Testis (tissue), 3 donors: ENCODE data around the gene IRX3. TPM values are rescaled to one million over a fixed set of nuclear protein-coding genes. Genes with fewer than 3 reads are reported as not detected.

Experiments used
- DNase-seq: peaks from one replicate; pipeline ENCODE4 v3.0.0-alpha.2; 2019
- H3K27ac ChIP-seq, 2 donors: fragments of 200-600 bp; sonication (generic); one replicate each; pipeline ENCODE4 v1.5.1; 2019
- H3K27me3 ChIP-seq: fragments of 200-600 bp; sonication (generic); one replicate; pipeline ENCODE4 v1.5.1; 2019
- H3K36me3 ChIP-seq: fragments of 200-600 bp; sonication (generic); one replicate; pipeline ENCODE4 v1.5.1; 2017; ENCODE audit warnings: low read depth; ENCODE audit errors: missing control alignments
- H3K4me1 ChIP-seq: fragments of 200-600 bp; sonication (generic); one replicate; pipeline ENCODE4 v1.5.1; 2019
- H3K4me3 ChIP-seq, 2 donors: fragments of 200-600 bp; sonication (generic); one replicate each; pipeline ENCODE4 v1.5.1; 2017 to 2019
- H3K9me3 ChIP-seq: fragments of 200-600 bp; sonication (generic); one replicate; pipeline ENCODE4 v1.5.1; 2017
- POLR2A ChIP-seq: fragments of 450-650 bp; IDR thresholded peaks from one replicate; pipeline ENCODE4 v1.6.1; 2017; ENCODE audit warnings: antibody characterized with exemption, mild to moderate bottlenecking, moderate library complexity
- WGBS, 2 donors: methylation state at CpG; one replicate each; pipeline ENCODE4 v1.1.5; 2018; 5-methylcytosine and 5-hydroxymethylcytosine counted together
- intact Hi-C: fragments of 100-400 bp; cut with DNase I; formaldehyde crosslinking; loops from one replicate; pipeline ENCODE4 v1.15.1; 2023; ENCODE audit warnings: low total_unique reads
- polyA plus RNA-seq: library from polyadenylated mRNA; stranded (reverse); fragments of 350-450 nt; fragmentation: Illumina TruSeq; extraction: RNeasy Lipid Tissue Mini Kit (QIAGEN cat#74804); gene quantifications from one replicate; pipeline ENCODE4 v1.2.3, GENCODE V29; 2014; ENCODE audit warnings: low read depth, low replicate concordance; ENCODE audit not compliant: insufficient read depth
- total RNA-seq, 2 donors: library from RNA; depleted of rRNA; stranded (reverse); fragments of >200 nt; gene quantifications; one replicate each; pipeline ENCODE4 v1.2.3, GENCODE V29; 2016
- TF ChIP-seq, protein P1 (sequence below), 3 experiments: fragments of 450-650 bp in 2 of 3; fragments of 200-600 bp in 1 of 3; sonication (generic) in 1 of 3; IDR thresholded peaks; one replicate each; pipeline ENCODE4 v1.5.1; 2016 to 2019; ENCODE audit warnings: antibody characterized with exemption in 3 of 3, mild to moderate bottlenecking in 2 of 3, moderate library complexity in 1 of 3

Gene IRX3
- total and polyA plus RNA-seq, 3 donors from 2014 or later = 1.2 to 1.6 (median 1.2) TPM

DNA sequence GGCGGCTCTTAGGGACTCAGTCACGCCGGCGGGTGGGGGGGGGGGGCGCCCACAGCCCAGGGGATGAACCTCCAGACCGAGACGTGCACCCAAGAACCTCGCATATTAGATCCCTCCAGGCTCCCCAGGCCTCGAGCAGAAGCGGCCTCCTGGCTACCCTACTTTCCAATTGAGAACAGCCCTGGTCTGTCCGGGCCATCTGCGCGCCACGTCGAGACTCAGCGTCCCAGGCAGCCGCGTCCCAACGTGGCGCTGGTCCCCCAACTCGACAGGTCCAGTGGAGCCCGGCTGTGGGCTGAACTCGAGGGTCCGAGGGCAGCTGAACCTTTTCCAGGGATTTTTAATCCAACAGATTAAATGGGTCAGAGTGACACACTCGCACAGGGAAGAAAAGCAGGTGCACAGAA is 2.3 kb upstream of the IRX3 start:
- DNase-seq = no peak
- Histone ChIP-seq H3K36me3 (no peaks in the 10 kb centered on the region), H3K9me3 (no peaks in the 10 kb centered on the region), H3K4me3 (no peak overlapping the region), H3K27ac (no peak overlapping the region), H3K27me3 (no peaks in the 10 kb centered on the region), H3K4me1 (peaks cover 13% of the 10 kb centered on the region)
- 9 to 20% methylated on average over 11 to 25 of the region's 25 CpGs for WGBS, 2 donors
- TF ChIP-seq POLR2A = no peak
- TF ChIP-seq, protein P1, sequence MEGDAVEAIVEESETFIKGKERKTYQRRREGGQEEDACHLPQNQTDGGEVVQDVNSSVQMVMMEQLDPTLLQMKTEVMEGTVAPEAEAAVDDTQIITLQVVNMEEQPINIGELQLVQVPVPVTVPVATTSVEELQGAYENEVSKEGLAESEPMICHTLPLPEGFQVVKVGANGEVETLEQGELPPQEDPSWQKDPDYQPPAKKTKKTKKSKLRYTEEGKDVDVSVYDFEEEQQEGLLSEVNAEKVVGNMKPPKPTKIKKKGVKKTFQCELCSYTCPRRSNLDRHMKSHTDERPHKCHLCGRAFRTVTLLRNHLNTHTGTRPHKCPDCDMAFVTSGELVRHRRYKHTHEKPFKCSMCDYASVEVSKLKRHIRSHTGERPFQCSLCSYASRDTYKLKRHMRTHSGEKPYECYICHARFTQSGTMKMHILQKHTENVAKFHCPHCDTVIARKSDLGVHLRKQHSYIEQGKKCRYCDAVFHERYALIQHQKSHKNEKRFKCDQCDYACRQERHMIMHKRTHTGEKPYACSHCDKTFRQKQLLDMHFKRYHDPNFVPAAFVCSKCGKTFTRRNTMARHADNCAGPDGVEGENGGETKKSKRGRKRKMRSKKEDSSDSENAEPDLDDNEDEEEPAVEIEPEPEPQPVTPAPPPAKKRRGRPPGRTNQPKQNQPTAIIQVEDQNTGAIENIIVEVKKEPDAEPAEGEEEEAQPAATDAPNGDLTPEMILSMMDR (IDR thresholded peaks at IDR 0.05) = no peak
- intact Hi-C loops = no loop called here

DNA sequence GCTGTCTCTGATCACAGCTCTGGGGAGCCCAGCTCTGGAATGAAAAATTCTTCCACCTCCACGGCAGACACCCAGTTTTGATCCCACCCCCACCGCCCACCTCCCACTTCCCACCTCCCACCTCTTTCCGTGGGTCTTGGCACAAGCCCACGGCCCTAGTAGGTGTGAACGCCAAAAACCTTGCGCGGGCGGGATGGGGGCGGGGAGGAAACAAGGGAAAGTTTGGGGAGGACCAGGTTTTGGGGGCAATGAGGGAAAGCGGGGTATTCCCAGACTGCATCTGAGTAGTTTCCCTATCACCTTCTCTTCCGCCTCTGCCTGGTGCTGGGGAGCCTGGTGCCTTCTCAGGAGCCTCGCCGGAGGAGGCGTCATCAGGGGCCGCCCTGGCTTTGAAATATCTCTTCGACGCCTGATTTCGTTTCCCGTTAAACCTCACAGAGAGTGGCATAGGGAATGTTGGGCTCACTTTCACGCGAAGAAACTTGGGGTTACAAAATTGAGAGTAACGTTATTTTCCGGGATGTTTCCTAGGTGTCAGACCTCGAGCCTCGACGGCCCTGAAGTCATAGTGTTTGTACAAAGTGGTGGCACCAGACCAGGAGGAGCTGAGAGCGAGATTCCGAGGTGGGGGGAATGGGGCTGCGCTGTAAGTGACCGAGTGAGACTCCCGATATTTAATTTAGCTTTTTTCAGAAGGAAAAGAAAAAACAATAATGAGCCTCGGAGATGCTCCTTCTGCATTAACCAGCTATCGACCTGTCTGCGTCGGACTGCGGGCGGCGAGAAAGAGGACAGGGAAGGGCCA is 1.6 kb upstream of the IRX3 start:
- intact Hi-C loops = no loop called here
- Histone ChIP-seq H3K4me3 (no peak overlapping the region), H3K9me3 (no peaks in the 10 kb centered on the region), H3K36me3 (no peaks in the 10 kb centered on the region), H3K27ac (no peak overlapping the region), H3K4me1 (peaks cover 13% of the 10 kb centered on the region), H3K27me3 (no peaks in the 10 kb centered on the region)
- 19% methylated on average over 37 to 38 of the region's 38 CpGs for WGBS, 2 donors
- DNase-seq = no peak
- TF ChIP-seq, protein P1 (IDR thresholded peaks at IDR 0.05) = no peak
- no peak for TF ChIP-seq POLR2A

DNA sequence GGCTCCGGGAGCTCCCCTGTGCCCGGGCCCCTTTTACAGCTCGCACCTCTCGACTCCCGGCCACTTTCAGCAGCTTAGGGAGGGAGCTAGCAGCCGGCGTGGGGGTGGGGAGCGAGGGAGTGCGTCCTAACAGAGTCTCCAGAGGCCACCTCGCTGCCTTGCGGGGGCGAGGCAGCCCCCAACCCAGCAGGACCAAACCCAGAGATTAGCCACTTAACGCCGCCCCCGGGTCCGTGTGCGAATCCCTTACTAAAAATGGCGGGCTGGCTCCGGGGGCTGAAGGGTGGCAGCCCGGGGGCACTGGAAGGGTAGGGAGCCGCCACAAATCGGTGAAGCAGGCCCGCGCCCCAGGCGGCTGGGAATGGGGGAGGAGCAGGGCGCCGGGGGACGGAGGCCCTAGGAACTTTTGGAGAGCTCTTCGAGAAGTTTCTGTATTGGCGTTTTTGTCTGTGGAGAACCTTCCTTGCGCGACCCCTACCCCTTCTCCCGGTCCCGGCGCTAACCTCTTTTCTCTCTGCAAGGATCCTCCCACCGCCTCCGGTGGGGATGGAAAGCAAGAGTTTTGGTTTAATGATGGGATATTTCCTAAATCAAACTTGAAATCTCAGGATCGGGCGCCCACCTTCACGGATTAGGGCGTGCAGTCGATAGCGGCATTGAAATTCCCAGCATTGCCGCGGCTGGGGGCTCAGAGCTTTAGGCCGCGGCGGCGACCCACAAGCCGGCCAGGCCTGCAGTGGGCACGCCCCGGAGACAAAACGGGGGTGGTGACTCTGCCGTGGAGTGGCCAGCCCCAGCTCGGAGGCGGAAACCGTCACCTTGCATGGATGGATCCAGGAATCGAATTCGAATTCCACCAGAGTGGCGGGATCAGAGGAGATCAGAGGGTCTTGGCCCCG is 793 bp upstream of the IRX3 start:
- Histone ChIP-seq H3K9me3 (no peaks in the 10 kb centered on the region), H3K27ac (no peak overlapping the region), H3K27me3 (no peaks in the 10 kb centered on the region), H3K4me3 (peak overlapping the region; percentile 46 to 55), H3K4me1 (peaks cover 14% of the 10 kb centered on the region), H3K36me3 (no peaks in the 10 kb centered on the region)
- intact Hi-C loops = no loop called here
- WGBS, 2 donors = 8 to 9% methylated on average over 48 to 57 of the region's 61 CpGs
- no peak for TF ChIP-seq POLR2A
- TF ChIP-seq, protein P1 (IDR thresholded peaks at IDR 0.05) = no peak
- no peak for DNase-seq

DNA sequence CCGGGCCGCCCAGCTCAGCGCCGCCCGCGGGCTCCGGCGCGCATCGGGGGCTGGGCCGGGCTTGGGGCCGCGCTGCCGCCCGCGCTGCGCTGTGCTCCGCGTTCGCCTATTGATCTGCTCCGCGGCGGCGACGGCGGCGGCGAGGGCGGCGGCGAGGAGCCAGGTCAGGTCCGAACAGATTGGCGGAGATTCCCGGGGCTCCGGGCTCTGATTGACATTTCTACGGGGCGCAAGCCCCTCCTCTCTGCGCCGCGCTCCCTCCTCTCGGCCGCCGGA is 559 bp downstream of the IRX3 start:
- no peak for DNase-seq
- peaks cover 21% of the 10 kb centered on the region for H3K4me1 ChIP-seq
- no peaks in the 10 kb centered on the region for H3K36me3 ChIP-seq

DNA sequence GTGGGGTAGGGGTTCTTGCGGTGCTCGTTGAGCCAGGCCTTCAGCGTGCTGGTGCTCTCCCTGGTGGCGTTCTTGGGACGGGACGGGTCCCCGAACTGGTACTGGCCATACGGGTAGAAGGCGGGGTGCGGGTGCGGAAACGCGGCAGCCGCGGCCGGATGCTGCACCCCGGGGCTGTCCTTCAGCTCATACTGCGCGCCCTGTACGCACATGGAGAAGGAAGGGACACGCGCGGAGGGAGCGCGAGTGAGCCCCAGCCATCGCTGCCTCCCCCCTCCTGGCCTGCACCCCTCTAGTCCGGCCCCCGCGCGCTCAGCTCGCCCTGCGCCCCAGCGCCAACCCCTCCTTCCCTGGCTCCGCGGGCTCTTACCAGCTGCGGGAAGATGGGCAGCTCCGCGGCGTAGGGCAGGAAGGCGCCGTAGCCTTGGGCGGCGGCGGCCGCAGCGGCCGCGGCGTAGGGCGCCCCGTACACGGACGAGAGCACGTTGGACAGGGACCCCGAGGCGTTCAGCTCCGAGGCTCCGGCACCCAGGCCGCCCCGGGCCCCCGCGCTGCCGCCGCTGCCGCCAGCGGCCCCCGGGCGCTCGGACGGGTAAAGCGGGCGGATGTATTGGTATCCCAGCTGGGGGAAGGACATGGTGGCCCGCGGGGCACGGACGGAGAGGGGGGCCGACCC is 1.0 kb downstream of the IRX3 start:
- no peak overlapping the region for H3K27ac ChIP-seq
- H3K4me3 ChIP-seq = peak overlapping the region in 1 of 2 donors; percentile 46
- DNase-seq = no peak
- intact Hi-C loops = no loop called here
- peaks cover 21% of the 10 kb centered on the region for H3K4me1 ChIP-seq
- 2% methylated on average over 61 of the region's 77 CpGs; no CpG with 5 or more reads in 1 of the 2 donors for WGBS, 2 donors
- H3K27me3 ChIP-seq = no peaks in the 10 kb centered on the region
- H3K9me3 ChIP-seq = no peaks in the 10 kb centered on the region
- no peaks in the 10 kb centered on the region for H3K36me3 ChIP-seq
- TF ChIP-seq, protein P1 (IDR thresholded peaks at IDR 0.05) = no peak
- TF ChIP-seq POLR2A = no peak

More for the DNA sequence above, 559 bp downstream of the IRX3 start:
- no peaks in the 10 kb centered on the region for H3K27me3 ChIP-seq
- H3K9me3 ChIP-seq = no peaks in the 10 kb centered on the region
- H3K4me3 ChIP-seq = peak overlapping the region; percentile 46 to 55
- TF ChIP-seq POLR2A = no peak
- WGBS, 2 donors = 0 to 1% methylated on average over 8 to 21 of the region's 43 CpGs
- intact Hi-C loops = no loop called here
- no peak overlapping the region for H3K27ac ChIP-seq
